GM21360 (cell line): ENCODE measurements around the gene TBC1D2B.
A peak's percentile ranks its signal among the peaks of the same experiment; 100 is the strongest.

Source experiments
- ATAC-seq: cut with Tn5 transposase; IDR thresholded peaks from one replicate; pipeline ENCODE4 v1.9.1; 2021; ENCODE audit warnings: mild to moderate bottlenecking, moderate library complexity; ENCODE audit not compliant: unreplicated experiment

Gene TBC1D2B

DNA sequence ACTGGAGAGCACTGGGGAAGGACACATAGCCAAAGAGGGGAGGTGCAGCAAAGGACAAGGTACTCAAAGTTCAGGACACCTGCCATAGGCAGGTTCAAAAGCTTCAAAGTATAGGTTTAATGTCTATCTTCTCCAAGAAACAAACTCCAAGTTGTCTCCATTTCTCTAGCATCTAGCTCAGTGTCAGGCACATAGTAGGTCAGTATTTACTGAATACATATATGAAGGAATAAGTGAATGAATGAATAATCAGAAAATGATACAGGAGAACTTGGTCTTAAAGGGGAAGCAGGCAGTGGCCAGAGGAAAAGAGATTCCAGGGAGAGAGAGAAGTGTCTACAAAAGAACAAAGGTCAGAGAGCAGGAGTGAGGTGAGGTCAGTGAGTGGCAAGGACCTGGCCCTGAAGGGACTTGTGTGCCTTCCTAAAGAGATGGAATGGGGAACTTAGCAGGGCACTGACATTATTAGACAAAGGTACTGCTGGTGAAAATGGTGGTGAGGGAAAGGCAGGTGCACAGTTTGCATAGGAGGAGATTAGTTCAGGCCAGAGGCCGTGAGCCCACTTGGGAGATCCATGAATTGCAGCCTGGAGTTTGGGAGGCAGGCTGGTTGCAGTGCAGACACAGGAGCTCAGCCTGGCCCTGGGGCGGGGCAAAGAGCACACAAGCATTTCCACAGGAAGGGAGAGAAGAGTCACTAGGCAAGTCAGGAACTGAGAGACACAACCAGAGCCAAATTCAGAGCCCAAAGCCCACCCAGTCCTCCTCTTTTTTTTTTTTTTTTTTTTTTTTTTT, 21.4 kb downstream of the TBC1D2B start:
- ATAC-seq = no peak

GRCh38 chr15:78054966-78055365, 22.5 kb downstream of the TBC1D2B start:
- ATAC-seq = no peak

DNA sequence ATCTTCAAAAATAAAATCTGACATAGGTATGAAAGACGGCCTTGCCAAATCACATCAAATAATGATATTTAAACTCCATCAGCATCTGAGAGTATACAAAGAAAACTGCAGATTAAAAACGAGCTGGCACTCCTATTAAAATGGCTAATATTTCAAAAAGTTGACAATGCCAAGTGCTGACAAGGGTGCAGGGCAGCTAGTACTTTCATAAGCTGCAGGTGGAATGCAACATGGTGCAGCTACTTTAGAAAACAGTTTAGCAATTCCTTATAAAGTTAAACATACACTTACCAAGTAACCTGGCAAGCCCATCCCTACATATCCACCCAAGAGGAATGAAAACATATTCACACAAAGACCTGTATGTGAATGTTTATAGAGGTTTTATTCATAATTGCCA, 23.0 kb downstream of the TBC1D2B start:
- ATAC-seq = no peak

DNA sequence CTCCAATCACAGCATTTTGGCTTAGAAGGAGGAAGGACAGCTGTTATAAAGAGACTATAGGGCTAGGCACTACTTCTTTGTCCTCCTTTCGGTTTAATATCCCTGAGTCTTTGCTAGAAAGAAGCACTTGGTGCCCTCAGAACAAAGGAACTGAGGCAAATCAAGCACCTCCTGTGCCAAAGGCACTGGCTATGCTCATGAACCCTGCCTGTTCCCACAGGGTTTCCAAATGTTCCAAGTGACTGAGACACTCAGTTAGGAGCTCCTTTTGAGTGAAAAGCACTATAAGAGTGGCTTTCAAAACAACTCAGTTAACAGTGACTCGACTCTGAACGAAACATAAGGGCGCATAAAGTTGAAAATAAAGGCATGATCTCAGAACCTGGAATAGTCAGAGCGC, 25.0 kb downstream of the TBC1D2B start:
- no peak for ATAC-seq

DNA sequence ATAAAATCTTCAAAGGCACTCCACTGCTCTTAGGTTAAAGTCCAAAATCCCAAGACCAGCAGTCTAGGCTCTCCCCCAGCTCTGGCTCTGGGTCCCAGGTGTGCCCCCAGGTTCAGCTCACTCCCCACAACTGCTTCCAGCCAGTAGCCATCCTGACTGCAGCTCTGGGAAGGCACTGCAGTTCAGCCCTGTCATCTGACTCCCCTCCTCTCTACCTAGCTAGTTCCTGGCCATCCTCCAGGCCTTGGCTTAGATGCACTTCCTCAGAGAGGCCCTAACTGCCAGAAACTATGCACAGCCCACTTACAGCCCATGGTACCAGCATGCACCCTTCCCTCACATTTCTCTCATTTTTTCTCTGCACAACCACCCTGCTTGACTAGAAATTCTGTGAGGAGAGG, 25.5 kb downstream of the TBC1D2B start:
- ATAC-seq = no peak

GRCh38 chr15:78051596-78051995, 25.9 kb downstream of the TBC1D2B start:
- ATAC-seq = no peak

DNA sequence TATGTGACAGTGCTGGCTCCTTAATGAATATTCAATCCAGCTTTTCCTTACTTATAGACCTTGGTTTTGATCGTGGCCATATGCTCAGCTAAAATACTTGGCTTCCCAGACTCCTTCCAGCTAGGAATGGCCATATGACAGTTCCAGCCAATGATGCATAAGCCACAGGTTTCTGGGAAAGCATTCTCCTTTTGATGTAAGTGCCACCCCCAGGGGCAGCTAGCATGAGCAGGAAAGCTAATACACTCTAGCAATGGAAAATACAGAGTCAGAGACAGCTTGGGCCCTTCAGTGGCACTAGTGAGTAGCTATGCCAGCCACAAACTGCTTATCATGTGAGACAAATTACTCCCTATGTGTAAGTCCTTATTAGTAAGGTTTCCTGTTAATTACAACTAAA, 26.7 kb downstream of the TBC1D2B start:
- ATAC-seq = no peak

DNA sequence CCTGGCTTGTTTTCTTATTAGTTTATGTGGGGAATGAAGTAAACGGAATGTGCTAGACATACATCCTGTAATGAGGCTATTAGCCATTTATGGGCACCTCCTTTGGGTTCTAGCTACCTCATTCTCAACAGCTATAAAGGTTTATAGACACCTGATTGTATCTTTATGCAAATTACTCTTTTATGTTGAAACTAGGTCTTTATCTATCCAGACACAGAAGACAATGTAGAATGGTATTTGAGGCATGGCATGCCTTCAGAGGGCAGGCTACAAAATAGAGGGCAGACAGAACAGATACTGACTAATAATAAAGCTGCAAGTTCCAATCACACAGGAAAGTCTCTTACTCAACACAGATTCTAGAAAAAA, 27.1 kb downstream of the TBC1D2B start:
- ATAC-seq = peak; percentile 9

GRCh38 chr15:78049691-78050440, 27.6 kb downstream of the TBC1D2B start:
- peak; percentile 72 for ATAC-seq

GRCh38 chr15:78048628-78048920, 28.9 kb downstream of the TBC1D2B start:
- no peak for ATAC-seq

GRCh38 chr15:78047761-78048627, 29.5 kb downstream of the TBC1D2B start:
- ATAC-seq = no peak

DNA sequence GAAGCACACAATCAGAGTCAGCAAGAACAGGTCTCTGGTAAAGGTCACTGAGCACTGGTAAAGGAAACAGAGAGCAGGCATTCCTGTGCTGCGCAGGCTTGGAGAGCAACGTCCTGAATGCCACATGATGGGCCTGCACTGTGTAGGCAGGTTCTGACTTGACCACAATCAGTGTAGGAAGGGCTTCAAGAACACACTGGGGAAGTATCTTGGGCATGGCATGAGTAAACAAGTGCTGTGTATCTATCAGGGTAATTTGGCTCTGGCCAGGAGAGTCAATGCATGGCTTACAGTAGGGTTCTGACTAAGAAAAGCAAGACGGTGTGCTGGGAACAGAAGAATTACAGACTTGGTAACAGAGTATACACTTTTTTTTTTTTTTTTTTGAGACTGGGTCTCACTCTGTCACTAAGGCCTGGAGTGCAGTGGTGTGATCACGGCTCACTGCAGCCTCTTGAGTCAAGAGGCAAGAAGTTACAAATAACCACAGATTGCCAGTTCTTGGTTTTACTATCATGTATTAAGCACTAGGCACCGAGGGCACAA, 30.6 kb downstream of the TBC1D2B start:
- ATAC-seq = no peak

DNA sequence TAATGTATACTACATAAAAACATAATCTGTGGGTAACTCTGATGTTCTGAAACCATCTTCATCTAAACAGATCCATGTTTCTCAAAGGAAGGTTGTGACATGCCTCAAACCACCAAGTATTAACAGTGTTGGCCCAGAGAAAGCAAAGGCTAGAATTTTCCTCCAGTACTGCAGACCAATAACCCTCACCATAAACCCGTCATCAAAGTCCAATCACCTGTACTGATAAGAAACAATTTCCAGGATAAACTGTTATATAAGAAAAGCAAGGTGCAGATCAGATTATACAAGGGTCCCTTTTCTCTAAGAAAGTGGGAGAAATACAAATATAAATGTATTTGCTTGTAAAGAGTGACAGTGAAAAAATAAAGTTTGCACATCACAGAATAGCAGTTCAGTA, 32.3 kb downstream of the TBC1D2B start:
- no peak for ATAC-seq

- ATAC-seq = no peak
Measured at GRCh38 chr15:78044407-78045155, 32.9 kb downstream of the TBC1D2B start.

- no peak for ATAC-seq
Measured at GRCh38 chr15:78041946-78042345, 35.6 kb downstream of the TBC1D2B start.

- no peak for ATAC-seq
Measured at GRCh38 chr15:78040653-78041244, 36.8 kb downstream of the TBC1D2B start.

DNA sequence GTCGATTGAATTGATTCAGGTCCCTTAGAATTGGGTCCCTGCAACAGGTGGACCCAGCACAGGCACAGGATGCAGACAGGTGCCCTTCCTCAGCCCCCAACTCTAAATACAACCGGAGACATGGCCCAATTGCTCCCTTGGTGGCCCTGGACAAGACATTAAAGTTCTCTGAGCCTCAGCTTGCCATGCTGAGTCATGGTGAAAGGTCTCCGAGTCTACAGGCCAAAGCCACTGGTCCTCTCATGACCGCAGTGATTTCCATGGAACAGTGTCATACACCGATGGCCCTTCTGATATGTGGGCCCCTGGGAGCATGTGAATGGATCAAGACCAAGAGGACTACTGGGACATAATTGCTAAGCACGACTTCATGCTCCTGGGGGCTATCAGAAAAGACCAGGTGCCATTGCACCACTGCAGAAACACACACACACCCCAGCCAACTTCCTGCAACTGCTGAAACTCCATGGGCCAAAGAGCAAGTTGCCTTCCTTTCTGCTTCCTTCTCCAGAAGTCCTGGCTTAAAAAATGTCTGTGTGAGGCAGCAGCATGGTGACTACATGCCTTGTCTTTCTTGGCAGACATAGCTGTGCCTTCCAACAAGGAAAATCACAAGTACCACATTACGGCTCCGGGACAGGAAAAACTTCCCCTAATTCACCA, 38.8 kb downstream of the TBC1D2B start:
- no peak for ATAC-seq

- no peak for ATAC-seq
Measured at GRCh38 chr15:78037779-78038305, 39.7 kb downstream of the TBC1D2B start.

DNA sequence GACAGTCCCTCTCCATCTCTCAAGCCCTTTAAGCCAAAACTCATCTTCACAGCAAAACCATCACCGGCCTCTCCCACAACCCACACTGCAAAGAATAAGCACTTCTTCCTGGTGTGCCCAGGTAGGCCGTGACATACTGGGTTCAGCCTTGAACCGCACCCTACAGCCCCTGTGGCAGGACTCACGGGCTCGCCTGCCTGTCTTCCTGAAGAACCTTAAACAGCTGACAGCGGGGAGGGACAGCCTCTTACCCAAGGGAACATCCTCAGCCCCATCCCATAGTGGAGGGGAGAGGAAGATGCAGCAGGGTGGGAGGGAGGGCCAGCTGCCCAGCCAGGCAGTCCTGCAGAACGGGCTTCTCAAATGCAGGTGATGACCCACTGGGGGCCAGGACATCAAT, 40.2 kb downstream of the TBC1D2B start:
- no peak for ATAC-seq
